Activated T-helper 1 cell treated with Interleukin-2 at 50 U/mL for 16 hours (primary cell): ENCODE data around the gene COL6A1.
"Not testable (repeated sequence)": the region's sequence is repeated elsewhere in the genome, so short reads cannot be mapped to it uniquely, and the experiment has no call there.

Source experiments
- DNase-seq: peaks from one replicate; pipeline ENCODE4 v3.0.0-alpha.2; 2020; ENCODE audit warnings: low read depth

The COL6A1 gene

DNA sequence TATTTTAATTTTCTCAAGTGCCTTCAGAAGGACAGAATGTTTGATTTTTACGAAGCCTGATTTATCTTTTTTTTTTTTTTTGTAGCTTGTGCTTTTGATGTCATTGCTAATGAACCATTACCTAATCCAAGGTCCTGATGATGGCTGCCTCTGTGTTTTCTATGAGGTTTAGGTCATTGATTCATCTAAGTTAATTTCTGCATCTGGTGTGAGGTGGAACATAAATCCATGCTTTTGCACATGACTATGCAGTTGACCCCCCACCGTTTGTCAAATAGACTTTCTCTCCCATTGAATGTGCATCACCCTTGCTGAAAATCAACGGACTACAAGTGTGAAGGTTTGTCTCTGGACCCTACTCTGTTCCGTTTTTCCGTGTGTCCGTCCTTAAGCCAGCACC lies 50.5 kb downstream of the COL6A1 start:
- no peak for DNase-seq

DNA sequence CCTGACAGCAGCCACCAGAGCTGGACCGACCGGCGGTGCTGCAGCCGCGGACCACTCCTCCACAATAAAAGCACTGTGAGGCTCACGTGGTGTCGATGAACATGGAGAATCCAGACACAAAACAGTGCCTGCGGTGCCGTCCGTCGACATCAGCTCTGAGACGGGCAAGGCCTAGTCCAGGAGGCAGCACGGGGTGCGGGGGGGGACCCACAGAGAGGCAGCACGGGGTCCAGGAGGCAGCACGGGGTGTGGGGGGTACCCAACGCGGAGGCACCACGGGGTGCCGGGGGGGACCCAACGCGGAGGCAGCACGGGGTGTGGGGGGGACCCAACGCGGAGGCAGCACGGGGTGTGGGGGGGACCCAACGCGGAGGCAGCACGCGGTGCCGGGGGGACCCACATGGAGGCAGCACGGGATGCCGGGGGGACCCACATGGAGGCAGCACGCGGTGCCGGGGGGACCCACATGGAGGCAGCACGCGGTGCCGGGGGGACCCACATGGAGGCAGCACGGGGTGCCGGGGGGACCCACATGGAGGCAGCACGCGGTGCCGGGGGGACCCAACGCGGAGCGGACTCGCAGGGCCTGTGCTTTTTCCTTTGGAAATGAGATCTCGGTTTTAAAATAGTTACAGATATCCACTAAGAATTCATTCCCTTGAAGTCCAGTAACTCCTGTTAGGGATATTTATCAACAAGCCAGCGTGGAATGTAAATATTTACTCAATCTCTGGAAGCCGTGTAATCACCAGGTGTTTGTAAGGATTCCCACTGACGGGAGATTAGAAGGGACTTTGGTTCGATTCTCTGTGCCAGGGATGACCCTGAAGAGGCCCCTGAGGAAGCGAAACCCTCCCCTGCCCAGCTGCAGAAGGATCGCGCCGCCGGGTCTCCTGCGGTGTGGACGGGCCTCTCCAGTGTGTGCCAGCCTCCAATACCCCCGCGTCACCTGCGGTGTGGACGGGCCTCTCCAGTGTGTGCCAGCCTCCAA lies 52.1 kb downstream of the COL6A1 start:
- no peak for DNase-seq

DNA sequence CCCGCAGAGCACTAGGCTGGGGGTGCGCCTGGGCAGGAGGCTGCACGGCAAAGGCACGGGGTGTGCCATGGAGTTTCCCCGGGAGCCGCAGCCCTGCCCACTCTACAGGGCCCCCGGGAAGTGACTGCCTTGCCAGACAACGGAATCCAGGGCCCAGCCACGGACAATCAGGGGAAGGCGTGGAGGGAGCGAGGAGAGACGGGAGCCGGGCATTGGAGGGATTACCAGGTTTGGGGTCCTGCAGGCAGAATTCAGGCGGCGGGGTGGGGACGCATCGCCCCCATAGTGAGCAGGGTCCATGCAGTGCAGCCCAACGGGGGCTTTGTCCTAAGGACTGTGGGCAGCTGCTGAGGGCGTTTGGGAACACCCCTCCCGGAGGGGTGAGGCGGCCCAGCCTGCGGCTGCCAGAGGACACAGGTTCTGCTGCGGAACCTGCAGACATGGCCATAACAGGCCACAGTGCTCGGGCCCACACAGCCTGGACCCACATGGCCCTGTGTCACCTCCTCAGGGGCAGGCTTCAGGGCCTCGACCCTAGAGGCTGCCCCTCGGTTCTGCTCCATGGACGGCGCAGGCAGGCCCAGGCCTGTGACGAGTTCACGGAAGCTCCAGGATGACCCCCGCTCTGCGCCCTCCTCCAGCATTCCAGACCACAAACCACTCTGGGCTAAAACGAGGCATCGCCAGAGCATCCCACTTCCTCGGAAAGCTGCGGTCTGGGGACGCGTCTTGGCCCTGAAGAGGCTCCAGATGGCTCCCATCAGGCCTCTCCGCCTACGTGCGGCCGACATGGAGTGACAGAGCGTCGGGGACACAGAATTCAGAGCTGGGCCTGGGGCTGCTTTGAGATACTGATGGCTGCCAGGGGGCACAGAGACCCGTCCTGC lies 54.5 kb downstream of the COL6A1 start:
- DNase-seq: no peak

DNA sequence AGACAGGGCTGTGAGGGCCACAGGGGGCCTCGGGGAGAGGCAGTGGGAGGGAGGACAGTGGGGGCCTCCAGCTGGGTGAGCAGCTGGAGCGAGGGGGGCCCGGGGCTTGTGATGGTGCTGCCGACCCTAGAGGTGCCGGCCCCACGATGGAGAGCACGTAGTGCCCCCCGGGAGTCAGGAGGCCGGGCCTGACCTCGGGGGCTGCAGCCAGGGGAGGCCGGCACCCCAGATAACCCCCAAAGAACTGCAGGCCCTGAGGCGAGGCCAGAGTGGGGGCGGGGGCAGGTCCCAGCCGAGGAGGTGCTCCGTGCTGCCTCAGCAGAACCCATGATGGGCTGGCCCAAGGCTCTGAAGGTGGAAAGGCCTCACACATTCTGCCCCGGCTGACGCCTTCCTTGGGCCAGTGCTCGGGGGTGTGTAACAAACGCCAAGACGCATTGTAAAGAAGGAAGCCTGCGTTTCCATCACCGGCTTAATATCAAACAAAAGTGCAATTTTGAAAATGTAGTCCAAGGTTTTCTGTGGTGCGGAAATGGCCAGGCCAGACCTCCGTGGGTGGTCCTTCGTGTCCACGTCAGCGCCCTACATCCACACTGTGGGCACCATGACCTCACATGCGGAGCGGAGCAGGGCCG lies 55.2 kb downstream of the COL6A1 start:
- no peak for DNase-seq

DNA sequence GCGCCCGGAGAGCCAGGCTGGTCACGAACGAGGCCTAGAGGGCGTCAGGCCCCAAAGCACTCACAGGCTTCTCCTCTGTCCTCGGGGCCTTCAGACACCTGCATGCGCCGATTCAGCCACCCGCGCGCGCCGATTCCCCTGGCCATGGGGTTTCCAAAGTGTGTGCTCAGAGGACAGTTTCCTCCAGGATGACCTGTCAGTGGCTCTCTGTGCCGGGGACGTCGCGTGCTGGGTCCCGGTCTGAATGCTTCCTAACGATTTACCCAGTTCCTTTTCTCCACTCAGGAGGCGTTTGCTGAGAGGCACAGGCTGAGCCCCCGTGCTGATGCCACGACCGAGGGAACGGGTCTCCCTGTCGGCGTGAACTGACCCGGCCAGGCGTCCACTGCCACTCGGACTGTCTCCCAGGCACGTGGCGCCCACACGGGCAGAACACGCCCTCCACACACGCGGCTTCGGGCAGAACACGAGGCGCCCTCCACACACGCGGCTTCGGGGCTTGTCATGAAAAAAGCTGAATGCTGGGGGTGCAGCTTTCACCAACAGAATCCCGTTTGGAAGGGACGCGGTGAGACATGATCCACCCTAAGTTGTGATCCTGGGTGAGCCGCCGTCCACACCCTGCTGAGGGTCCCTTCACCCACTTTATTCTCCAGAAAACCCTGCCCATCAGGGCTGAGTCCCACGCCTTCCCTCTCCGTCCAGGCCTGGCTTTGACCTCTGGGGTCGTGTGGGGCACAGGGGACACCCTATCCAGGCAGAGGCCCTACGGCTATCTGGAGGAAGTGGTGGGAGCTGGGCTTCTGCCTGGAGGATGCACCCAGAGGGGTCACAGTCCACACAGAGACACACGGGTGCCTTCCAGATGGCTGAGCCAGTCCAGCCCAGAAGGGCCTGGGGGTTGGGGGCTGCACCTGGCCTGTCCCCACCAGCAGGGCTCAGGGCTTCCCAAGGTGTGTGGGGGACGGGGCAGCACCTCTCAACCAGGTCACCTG lies 56.1 kb downstream of the COL6A1 start:
- DNase-seq: no peak

DNA sequence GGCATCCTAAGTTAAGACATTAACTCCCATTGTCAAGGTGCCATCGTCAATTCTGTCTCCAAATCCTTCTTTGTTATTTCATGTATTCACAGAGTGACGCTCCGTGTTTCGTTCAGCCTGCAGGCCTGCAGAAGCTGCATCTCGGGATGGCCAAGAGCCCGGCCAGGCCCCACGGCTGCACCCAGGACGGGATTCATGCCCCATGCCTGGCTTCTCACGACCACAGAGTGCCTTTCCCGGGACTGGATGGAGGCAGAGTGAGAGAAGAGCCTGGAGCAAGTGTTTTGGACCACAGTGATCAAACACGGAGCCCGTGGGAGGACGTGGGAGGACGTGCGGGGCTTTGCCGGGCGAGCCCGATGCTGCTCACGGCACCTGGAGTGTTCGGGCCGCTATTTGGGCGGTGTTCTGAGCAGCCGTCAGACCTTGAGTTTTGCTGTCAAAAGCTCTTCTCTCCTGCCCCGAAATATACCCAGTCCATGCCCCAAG lies 56.8 kb downstream of the COL6A1 start:
- DNase-seq: no peak

DNA sequence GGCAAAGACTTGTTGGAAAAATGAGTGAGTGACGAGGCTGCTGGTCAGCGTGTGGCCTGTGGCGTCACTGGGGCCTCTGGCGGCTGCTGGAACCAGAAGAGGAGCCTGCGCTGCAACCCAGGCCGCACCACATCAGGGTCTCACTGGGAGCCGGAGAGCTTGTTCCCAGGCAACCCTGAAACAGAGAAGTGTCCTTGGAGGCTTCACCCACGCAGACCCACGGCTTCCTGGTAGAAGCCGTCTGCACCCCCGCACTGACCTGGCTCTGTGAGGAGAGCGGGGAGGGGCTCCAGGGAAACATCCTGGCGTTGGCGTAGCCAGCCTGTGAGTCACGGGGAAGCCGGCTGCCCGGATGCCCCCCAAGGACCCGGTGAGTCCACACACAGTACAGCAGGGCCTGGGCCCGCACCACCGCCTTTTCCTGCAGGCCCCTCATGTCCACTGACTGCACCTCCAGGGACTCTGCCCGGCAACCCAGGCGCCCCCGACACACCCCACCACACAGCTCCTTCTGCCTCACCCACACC lies 57.4 kb downstream of the COL6A1 start:
- no peak for DNase-seq

DNA sequence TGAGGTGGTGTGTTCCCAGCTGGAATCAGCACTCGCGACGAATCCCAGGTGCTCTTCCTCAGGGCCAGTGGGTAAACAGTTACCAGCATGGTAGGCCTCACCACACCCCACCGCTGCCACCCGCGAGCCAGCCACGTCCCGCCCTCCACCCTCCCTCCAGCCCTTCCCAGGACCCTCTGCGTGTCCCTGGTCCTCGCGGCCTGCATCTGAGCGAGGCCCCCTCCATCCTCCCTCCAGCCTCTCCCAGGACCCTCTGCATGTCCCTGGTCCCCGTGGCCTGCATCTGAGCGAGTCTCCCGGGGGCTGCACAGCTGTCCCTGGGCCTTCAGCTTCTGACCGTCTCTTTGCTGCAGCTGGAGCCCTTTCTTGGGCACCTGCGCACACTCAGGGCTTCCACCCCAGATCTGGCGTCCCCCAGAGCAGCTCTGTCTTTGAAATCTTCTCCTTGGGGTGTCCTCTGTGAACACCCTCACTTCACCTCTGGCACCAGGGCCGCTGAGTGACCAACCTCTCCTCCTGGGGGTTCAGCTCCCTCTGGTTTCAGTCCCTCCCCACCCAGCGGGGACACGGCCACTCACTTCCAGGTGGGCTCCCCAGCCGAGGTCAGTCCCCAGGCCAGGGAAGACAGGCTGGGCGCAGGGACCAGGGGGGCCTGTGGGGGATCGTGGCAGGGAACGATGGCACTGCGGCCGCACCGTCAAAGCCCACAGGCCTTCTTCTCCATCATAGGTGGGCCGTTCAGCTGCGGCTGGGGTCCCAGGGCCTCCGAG lies 58.5 kb downstream of the COL6A1 start:
- DNase-seq: no peak

DNA sequence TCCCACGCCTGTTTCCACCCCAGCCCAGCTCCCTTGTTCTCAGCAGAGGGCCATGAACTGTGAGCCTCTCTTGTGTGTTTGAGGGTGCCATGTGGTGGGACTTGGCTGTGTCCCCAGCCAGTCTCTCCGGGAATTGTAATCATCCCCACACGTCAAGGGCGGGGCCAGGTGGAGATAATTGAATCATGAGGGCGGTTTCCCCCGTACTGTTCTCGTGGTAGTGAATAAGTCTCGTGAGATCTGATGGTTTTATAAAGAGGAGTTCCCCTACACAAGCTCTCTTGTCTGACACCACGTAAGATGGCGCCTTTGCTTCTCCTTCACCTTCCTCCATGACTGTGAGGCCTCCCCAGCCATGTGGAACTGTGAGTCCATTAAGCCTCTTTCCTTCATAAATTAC lies 59.1 kb downstream of the COL6A1 start:
- DNase-seq: no peak

DNA sequence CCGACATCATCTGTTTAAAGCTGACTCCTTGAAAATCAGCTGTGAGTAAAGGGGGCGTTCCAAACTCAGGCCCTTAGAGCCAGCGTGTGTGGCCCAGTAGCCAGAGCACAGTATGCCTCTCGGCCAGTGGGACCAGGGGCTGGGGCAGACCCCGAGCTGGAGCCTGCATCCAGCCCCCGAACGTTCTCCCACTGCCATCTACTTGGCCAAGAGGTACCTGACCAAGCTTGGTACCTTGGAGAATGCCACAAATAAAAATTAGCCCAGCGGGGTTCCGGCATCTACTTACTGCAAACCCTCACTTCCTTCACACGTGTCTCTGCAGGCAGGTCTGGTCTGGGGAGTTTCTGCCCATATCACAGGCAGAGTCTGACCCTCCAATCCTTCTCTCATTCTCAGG lies 59.6 kb downstream of the COL6A1 start:
- DNase-seq: no peak

DNA sequence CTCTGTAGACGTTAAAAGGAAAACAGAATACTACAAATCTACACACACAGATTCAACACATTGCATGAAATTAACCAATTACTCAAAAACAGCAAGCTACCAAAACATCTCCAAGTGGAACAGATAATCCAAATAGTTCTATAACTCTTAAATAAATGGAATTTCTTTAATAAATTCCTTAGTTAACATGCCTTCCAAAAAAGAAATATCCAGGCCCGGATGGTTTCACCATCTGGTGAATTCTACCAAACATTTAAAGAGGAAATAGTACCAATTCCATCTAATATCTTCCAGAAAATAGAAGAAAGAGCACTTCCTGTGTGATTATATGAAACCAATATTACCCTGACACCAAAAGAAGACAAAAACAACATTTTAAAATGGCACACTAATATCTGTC lies 63.6 kb downstream of the COL6A1 start:
- no peak for DNase-seq

DNA sequence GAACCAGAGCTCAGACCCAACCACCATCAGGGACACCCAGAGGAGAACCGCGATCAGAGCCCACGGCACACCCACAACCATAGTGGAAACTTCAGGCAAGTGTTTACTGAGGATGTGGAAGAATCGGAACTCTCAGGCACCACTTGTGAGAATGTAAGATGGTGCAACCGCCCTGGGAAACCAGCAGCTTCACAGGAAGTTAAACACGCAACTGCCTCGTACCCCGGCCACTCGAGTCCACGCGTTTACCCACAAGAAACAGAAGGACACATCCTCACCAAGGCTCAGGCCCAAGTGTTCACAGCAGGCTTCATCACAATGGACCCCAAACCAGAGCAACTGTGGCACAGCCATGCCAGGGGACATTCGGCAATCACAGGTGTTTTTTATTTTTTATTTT lies 64.9 kb downstream of the COL6A1 start:
- no peak for DNase-seq

DNA sequence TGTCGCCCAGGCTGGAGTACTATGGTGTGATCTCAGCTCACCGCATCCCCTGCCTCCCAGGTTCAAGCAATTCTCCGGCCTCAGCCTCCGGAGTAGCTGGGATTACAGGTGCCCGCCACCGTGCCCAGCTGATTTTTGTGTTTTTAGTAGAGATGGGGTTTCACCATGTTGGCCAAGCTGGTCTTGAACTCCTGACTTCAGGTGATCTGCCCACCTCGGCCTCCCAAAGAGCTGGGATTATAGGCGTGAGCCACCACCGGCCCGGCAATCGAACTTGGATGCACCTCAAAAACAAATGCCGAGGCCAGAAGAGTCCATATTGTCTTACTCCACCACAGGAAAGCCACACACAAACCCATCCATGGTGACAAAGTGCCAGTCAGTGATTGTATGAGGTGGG lies 65.3 kb downstream of the COL6A1 start:
- DNase-seq: not testable (repeated sequence)

DNA sequence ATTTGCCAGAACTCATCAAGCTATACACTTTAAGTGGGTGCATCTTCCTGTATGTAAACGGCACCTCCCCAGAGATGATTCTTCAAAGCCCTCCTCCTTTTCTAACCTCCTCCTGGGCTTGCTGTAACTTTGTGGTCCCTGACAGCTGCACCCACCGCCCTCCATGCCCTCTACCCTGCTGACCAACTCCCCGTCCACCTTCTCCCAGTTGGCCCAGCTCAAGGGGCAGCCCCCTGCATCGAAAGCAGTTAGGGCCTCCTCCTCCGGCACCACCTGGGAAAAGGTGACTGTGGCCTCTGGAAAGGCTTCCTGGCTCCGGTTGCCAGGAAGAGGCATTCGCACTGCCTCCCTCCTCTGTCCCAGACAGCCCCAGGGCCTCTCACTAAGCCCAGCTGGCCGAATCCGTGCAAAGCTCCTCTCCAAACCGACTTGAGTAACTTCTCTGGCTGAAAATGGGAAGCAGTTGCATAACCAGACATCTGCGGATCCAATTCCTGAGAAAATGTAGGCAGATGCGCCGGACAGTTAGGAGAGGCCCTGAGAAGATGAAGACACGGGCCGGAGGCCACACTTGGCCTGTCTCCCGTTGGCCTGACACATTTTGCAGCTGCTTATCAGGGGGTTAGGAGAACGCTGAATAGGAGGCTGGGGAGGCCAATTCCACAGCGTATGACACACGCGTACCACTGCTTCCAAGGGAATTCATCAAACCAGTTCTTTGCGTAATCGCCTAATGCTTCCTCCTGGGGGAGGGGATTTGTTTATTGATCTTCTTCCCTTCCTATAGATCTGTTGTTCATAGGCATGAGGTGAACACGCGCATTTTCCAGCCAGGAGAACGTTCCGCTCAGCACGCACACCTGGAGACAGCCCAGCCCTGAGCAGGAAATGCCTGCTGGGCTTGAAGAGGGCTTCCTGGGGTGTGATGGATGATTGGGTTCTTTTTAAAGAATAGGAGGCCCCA lies 67.6 kb downstream of the COL6A1 start:
- no peak for DNase-seq

DNA sequence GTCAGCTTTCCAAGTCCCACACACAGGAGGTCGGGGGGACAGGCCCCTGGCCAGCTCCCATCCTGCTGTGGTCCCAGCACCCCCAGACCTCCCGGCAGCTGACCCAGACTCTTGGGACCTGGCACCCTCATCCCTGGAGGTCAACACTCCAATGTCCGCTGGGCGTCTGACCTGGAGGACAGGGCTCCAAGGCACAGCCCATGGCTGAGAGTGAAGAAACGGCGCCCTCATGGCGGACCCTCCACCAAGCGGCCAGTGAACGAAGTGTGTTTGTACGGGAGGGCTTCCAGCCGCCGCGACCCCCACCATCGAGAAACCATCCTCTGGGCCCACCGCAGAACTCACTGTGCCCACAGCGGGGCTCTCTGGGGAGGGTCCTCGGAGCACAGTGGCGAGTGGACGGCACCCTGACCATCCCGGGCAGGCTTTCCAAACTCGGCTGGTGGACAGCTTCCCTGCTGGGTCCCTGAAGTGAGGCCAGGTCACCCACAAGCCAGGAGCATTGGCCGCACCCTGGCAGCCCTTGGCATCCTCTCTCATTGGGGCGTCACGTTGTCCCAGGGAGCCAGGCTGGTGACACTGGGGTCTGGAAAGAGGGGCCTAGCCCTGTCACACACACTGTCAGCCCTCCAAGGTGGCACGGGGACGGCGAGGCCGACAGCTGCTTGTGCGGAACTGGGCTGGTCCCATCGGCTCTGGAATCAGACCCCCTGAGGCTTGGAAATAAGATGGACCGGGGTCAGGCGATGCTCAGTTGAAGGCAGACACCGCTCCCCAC lies 68.5 kb downstream of the COL6A1 start:
- DNase-seq: no peak

DNA sequence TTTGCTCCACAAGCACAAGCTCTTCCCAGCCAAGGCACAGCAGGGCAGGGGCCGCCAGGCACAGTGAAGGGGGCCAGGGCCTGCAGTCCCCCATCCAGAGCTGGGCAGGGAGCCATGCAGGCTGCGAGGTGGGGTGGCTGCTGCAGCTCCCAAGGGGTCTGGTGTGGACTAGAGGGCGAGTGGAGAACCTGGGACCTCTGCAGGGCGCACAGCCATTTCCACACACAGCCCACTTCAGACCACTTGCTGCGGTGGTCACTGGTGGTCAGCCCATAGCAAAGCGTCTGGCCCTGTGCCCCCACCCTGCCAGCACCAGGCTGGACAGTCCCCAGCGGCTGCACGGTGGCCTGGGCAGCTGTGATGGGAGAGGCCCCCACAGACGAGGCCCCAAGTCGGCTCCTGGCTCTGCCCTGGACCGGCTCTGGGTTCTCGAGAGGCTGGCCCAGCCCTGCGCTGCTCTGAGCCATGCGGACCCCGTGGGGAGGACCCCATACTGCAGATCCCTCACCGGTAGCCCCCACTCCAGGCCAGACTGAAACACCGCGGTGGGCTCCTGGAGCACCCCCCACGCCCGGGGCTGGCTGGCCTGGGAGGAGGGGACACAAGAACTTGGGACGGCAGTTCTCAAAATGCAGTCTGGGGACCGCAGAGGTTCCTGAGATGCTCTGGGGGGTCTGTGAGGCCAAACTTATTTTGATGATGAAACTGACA lies 69.3 kb downstream of the COL6A1 start:
- DNase-seq: no peak

DNA sequence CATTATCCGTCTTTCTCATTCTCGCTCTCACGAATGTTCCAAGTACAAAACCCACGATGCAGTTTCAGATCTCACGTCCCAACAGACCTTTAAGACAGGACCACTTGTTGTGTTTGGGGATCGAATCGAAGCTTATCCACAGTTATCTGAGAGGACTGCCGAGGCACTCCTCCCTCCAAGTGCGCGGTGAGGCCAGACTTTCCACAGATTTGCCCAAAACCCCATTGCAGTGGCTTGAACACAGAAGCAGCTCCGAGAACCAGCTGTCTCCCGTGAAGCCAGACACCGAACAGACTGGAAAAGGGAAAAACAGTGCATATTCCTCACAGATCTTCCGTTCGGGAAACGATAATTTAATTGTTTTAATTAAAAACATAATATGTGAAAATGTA lies 69.8 kb downstream of the COL6A1 start:
- no peak for DNase-seq
